H1 (cell line): ENCODE data around the gene NUBPL. TPM values are rescaled to one million over a fixed set of nuclear protein-coding genes. Genes with fewer than 3 reads are reported as not detected.

ENCODE experiments used
- CTCF ChIA-PET: fragments of 300-600 bp; sonication (Branson Sonifier 250); formaldehyde crosslinking; loops from one replicate; lab custom pipeline; 2021; ENCODE audit not compliant: partially characterized antibody; lab: Charles Lee
- POLR2A ChIA-PET: fragments of 300-600 bp; sonication (Branson Sonifier 250); formaldehyde crosslinking; loops from one replicate; lab custom pipeline; 2021; ENCODE audit warnings: inconsistent platforms; ENCODE audit not compliant: partially characterized antibody; lab: Charles Lee
- DNase-seq, 2 experiments: peaks; one replicate each; pipeline versions ENCODE4 v3.0.0 to v3.0.0-alpha.2; 2010 to 2022; ENCODE audit warnings: low spot score in 2 of 2, low read depth in 1 of 2, mixed read lengths in 1 of 2
- FAIRE-seq: peaks from 2 replicates; lab custom pipeline; 2011; peaks lifted over from hg19 to GRCh38; lab: Jason Lieb, UNC
- H2AFZ ChIP-seq: 2 replicates; pipeline ENCODE4 v1.8.1; 2012; ENCODE audit warnings: low read length, inconsistent platforms
- H2AK5ac ChIP-seq: 2 replicates; pipeline ENCODE4 v1.6.1; 2013; ENCODE audit warnings: low read depth, low read length
- H2BK120ac ChIP-seq: replicated peaks from 2 replicates; pipeline ENCODE3; 2013; ENCODE audit warnings: low read depth, low read length, inconsistent platforms
- H2BK12ac ChIP-seq: 2 replicates; pipeline ENCODE4 v1.6.1; 2013; ENCODE audit warnings: low read depth, low read length
- H2BK15ac ChIP-seq: 2 replicates; pipeline ENCODE4 v1.6.1; 2013; ENCODE audit warnings: low read length
- H2BK20ac ChIP-seq: 2 replicates; pipeline ENCODE4 v1.6.1; 2013; ENCODE audit warnings: low read length
- H2BK5ac ChIP-seq: 2 replicates; pipeline ENCODE4 v1.6.1; 2013; ENCODE audit warnings: low read depth, low read length
- H3K14ac ChIP-seq: 2 replicates; pipeline ENCODE4 v1.6.1; 2013; ENCODE audit warnings: inconsistent platforms; ENCODE audit not compliant: insufficient read length
- H3K18ac ChIP-seq: 2 replicates; pipeline ENCODE4 v1.6.1; 2013; ENCODE audit warnings: low read length; ENCODE audit errors: extremely low read depth
- H3K23ac ChIP-seq: 2 replicates; pipeline ENCODE4 v1.6.1; 2013; ENCODE audit warnings: inconsistent platforms; ENCODE audit not compliant: insufficient read length
- H3K23me2 ChIP-seq: 2 replicates; pipeline ENCODE4 v1.6.1; 2013; ENCODE audit warnings: low read depth, low read length
- H3K27ac ChIP-seq: 2 replicates; pipeline ENCODE4 v1.6.1; 2011; ENCODE audit warnings: low read depth, low read length, inconsistent platforms
- H3K27me3 ChIP-seq, 4 experiments: replicated peaks in 1 of 4; 1 replicate in 1 of 4; 2 replicates in 3 of 4; pipeline versions ENCODE4 v1.6.1 to v1.8.1; 2011 to 2013; ENCODE audit warnings: low read length in 3 of 4, mild to moderate bottlenecking in 3 of 4, inconsistent platforms in 2 of 4, mixed read lengths in 2 of 4, moderate library complexity in 1 of 4; ENCODE audit not compliant: control insufficient read depth in 3 of 4, insufficient read depth in 3 of 4; ENCODE audit errors: extremely low read depth in 1 of 4
- H3K36me3 ChIP-seq, 4 experiments: 2 replicates each; pipeline versions ENCODE4 v1.6.1 to v1.8.1; 2011 to 2013; ENCODE audit warnings: mild to moderate bottlenecking in 4 of 4, low read length in 3 of 4, moderate library complexity in 2 of 4, control low read depth in 1 of 4, inconsistent platforms in 1 of 4; ENCODE audit not compliant: insufficient read depth in 4 of 4, control insufficient read depth in 2 of 4
- H3K4ac ChIP-seq: replicated peaks from 2 replicates; pipeline ENCODE3; 2013; ENCODE audit warnings: low read length, low read depth, mixed read lengths, inconsistent platforms; ENCODE audit not compliant: insufficient read length
- H3K4me1 ChIP-seq, 4 experiments: replicated peaks in 1 of 4; 1 replicate in 1 of 4; 2 replicates in 3 of 4; pipeline versions ENCODE4 v1.6.1 to v1.8.1; 2011 to 2013; ENCODE audit warnings: low read length in 3 of 4, inconsistent platforms in 2 of 4, mixed read lengths in 1 of 4; ENCODE audit not compliant: insufficient read depth in 4 of 4, control insufficient read depth in 3 of 4
- H3K4me2 ChIP-seq, 2 experiments: 2 replicates each; pipeline versions ENCODE4 v1.6.1 to v1.8.1; 2011 to 2013; ENCODE audit warnings: low read depth in 2 of 2, low read length in 2 of 2, control low read depth in 1 of 2, inconsistent platforms in 1 of 2, mild to moderate bottlenecking in 1 of 2; ENCODE audit not compliant: insufficient read depth in 1 of 2
- H3K4me3 ChIP-seq, 4 experiments: fragments of 200-600, 300-600 bp in 1 of 4; sonication (generic), shearing (Covaris generic), sonication (Bioruptor Twin) in 1 of 4; 2 replicates each; pipeline versions ENCODE4 v1.5.1 to v1.8.1; 2011 to 2016; ENCODE audit warnings: low read length in 4 of 4, low read depth in 3 of 4, control low read depth in 2 of 4, inconsistent platforms in 2 of 4, mild to moderate bottlenecking in 2 of 4, mixed read lengths in 1 of 4, moderate library complexity in 1 of 4; ENCODE audit not compliant: insufficient read depth in 2 of 4; ENCODE audit errors: extremely low read depth in 1 of 4
- H3K56ac ChIP-seq: replicated peaks from 2 replicates; pipeline ENCODE3; 2013; ENCODE audit warnings: low read depth, mild to moderate bottlenecking, mixed read lengths, low read length, inconsistent platforms; ENCODE audit not compliant: insufficient read length
- H3K79me1 ChIP-seq: 2 replicates; pipeline ENCODE4 v1.6.1; 2013; ENCODE audit warnings: low read depth, low read length, control low read depth
- H3K79me2 ChIP-seq, 2 experiments: 2 replicates each; pipeline versions ENCODE4 v1.6.1 to v1.8.1; 2012 to 2013; ENCODE audit warnings: low read length in 2 of 2, mild to moderate bottlenecking in 2 of 2, inconsistent platforms in 1 of 2; ENCODE audit not compliant: insufficient read depth in 2 of 2, control insufficient read depth in 1 of 2
- H3K9ac ChIP-seq, 4 experiments: replicated peaks in 1 of 4; 1 replicate in 1 of 4; 2 replicates in 3 of 4; pipeline versions ENCODE4 v1.6.1 to v1.8.1; 2011 to 2013; ENCODE audit warnings: low read depth in 3 of 4, low read length in 3 of 4, control low read depth in 2 of 4, mild to moderate bottlenecking in 2 of 4, moderate library complexity in 2 of 4, inconsistent platforms in 1 of 4; ENCODE audit errors: extremely low read depth in 1 of 4
- H3K9me3 ChIP-seq, 2 experiments: 2 replicates each; pipeline versions ENCODE4 v1.6.1 to v1.8.1; 2012 to 2013; ENCODE audit warnings: mild to moderate bottlenecking in 2 of 2, moderate library complexity in 2 of 2, control low read depth in 1 of 2, inconsistent platforms in 1 of 2, low read depth in 1 of 2, low read length in 1 of 2, mixed read lengths in 1 of 2; ENCODE audit not compliant: insufficient read depth in 2 of 2
- H4K20me1 ChIP-seq, 2 experiments: replicated peaks in 1 of 2; 2 replicates each; pipeline versions ENCODE3 to v1.8.1; 2011 to 2013; ENCODE audit warnings: inconsistent platforms in 2 of 2, low read length in 2 of 2, mild to moderate bottlenecking in 1 of 2; ENCODE audit not compliant: insufficient read depth in 2 of 2, control insufficient read depth in 1 of 2
- H4K5ac ChIP-seq: 2 replicates; pipeline ENCODE4 v1.6.1; 2013; ENCODE audit warnings: low read length, low read depth, mixed read lengths, inconsistent platforms; ENCODE audit not compliant: insufficient read length
- H4K8ac ChIP-seq: 2 replicates; pipeline ENCODE4 v1.8.0; 2013; ENCODE audit warnings: mild to moderate bottlenecking, moderate library complexity, low read length, inconsistent platforms; ENCODE audit not compliant: insufficient read depth; ENCODE audit errors: extremely low read depth
- H4K91ac ChIP-seq: replicated peaks from 2 replicates; pipeline ENCODE3; 2013; ENCODE audit warnings: low read length, mixed read lengths, inconsistent platforms; ENCODE audit not compliant: insufficient read length
- EZH2 ChIP-seq: fragments of 200-600 bp; sonication (generic); IDR thresholded peaks from 2 replicates; pipeline ENCODE4 v1.7.1; 2012; ENCODE audit warnings: low read depth, mild to moderate bottlenecking, moderate library complexity, low read length, inconsistent platforms; ENCODE audit not compliant: severe bottlenecking
- GTF2F1 ChIP-seq: IDR thresholded peaks from 2 replicates; pipeline ENCODE4 v1.6.1; 2012; ENCODE audit warnings: low read depth, low read length, improper control_type of control experiment, borderline replicate concordance
- KDM1A ChIP-seq: fragments of 200-600, 300-600 bp; sonication (generic); IDR thresholded peaks from 2 replicates; pipeline ENCODE4 v1.7.1; 2016; ENCODE audit warnings: mild to moderate bottlenecking, low read length, borderline replicate concordance
- MAX ChIP-seq: IDR thresholded peaks from 2 replicates; pipeline ENCODE4 v1.6.1; 2012; ENCODE audit warnings: inconsistent platforms
- POLR2A ChIP-seq, 2 experiments: IDR thresholded peaks; 1 replicate in 1 of 2; 2 replicates in 1 of 2; pipeline ENCODE4 v1.6.1; 2011; ENCODE audit warnings: low read depth in 2 of 2, low read length in 2 of 2, mild to moderate bottlenecking in 2 of 2; ENCODE audit errors: control extremely low read depth in 1 of 2
- POU5F1 ChIP-seq: IDR thresholded peaks from 2 replicates; pipeline ENCODE4 v1.6.1; 2011; ENCODE audit warnings: low read depth, mild to moderate bottlenecking, low read length, moderate library complexity
- RFX5 ChIP-seq: IDR thresholded peaks from 2 replicates; pipeline ENCODE4 v1.6.1; 2011; ENCODE audit warnings: low read depth, low read length, improper control_type of control experiment, borderline replicate concordance
- RNF2 ChIP-seq: fragments of 200-900, 300-1000 bp; sonication (generic); IDR thresholded peaks from 2 replicates; pipeline ENCODE4 v1.7.1; 2016; ENCODE audit warnings: borderline replicate concordance, low read depth, mild to moderate bottlenecking, antibody characterized with exemption, low read length; ENCODE audit not compliant: poor library complexity, severe bottlenecking; ENCODE audit errors: missing control alignments
- SAP30 ChIP-seq: fragments of 300-600 bp; sonication (generic); IDR thresholded peaks from 2 replicates; pipeline ENCODE4 v1.7.1; 2012; ENCODE audit warnings: low read length, moderate library complexity, mild to moderate bottlenecking, inconsistent platforms; ENCODE audit not compliant: insufficient read depth, insufficient replicate concordance
- SIX5 ChIP-seq: IDR thresholded peaks from 2 replicates; pipeline ENCODE4 v1.6.1; 2011; ENCODE audit warnings: mild to moderate bottlenecking, low read depth, low read length
- SP1 ChIP-seq: IDR thresholded peaks from 2 replicates; pipeline ENCODE4 v1.6.1; 2011; ENCODE audit warnings: low read depth, low read length
- SP2 ChIP-seq: IDR thresholded peaks from 2 replicates; pipeline ENCODE4 v1.6.1; 2012; ENCODE audit warnings: mild to moderate bottlenecking, low read length, inconsistent platforms
- TEAD4 ChIP-seq: IDR thresholded peaks from 2 replicates; pipeline ENCODE4 v1.6.1; 2012; ENCODE audit warnings: low read depth, low read length, inconsistent platforms, mixed read lengths
- WGBS, 2 experiments: shearing (Covaris generic) in 1 of 2; methylation state at CpG; one replicate each; pipeline versions ENCODE4 v1.1.6 to v1.1.7; 2013 to 2015; ENCODE audit warnings: low lambda C conversion rate in 2 of 2, mixed read lengths in 2 of 2, inconsistent platforms in 1 of 2, low coverage in 1 of 2, missing lambda C conversion rate in 1 of 2; ENCODE audit not compliant: insufficient replicate concordance in 2 of 2, insufficient coverage in 1 of 2, insufficient read length in 1 of 2; ENCODE audit errors: extremely low coverage in 1 of 2, missing lambda C conversion rate in 1 of 2; 5-methylcytosine and 5-hydroxymethylcytosine counted together
- polyA plus RNA-seq, 7 experiments: library from polyadenylated mRNA; depleted of rRNA in 3 of 7; stranded (reverse) in 5 of 7; unstranded in 2 of 7; fragments of >200 nt in 5 of 7; fragments of 200-250 nt in 2 of 7; gene quantifications; 1 replicate in 5 of 7; 2 replicates in 1 of 7; 4 replicates in 1 of 7; pipeline versions ENCODE4 v1.2.1 to v1.2.3, GENCODE V29; 2011 to 2013; ENCODE audit warnings: missing spikeins in 2 of 7, mixed read lengths in 2 of 7
- total RNA-seq: library from RNA; stranded (reverse); fragmentation: NEBNext Ultra II Directional; extraction: Animal tissue kit (Norgen Biotek cat#: 25700); gene quantifications from 2 replicates; pipeline ENCODE4 v1.2.1, GENCODE V29; 2021

NUBPL gene
- total and polyA plus RNA-seq, 2 of the 8 experiments (the other 6 are each of a cell fraction or from before 2014, with no cell fraction given): 1.6 to 6.8 TPM

GRCh38 chr14:31668348-31668747 is 107.1 kb downstream of the NUBPL start:
- H3K9me3 ChIP-seq: peaks cover 8 to 10% of the 10 kb centered on the region in 2 experiments; a peak in 3 of 4 replicates
- H3K23ac ChIP-seq: no peak overlapping the region
- H3K23me2 ChIP-seq: no peaks in the 10 kb centered on the region
- H2BK15ac ChIP-seq: no peak overlapping the region
- CTCF ChIA-PET: interaction anchor here (0.5 to 0.6 kb wide), 2 partner anchors 24 to 290 kb away, joined by 4 read pairs; no protein-coding TSS in a partner anchor
- H3K36me3 ChIP-seq: no peaks in the 10 kb centered on the region
- H3K14ac ChIP-seq: no peak overlapping the region
- H3K27ac ChIP-seq: no peak overlapping the region
- no peak overlapping the region for H3K18ac ChIP-seq
- H3K9ac ChIP-seq: no peak overlapping the region
- no peak for FAIRE-seq
- no peak overlapping the region for H4K91ac ChIP-seq
- H4K5ac ChIP-seq: no peak overlapping the region
- H3K4me1 ChIP-seq: no peaks in the 10 kb centered on the region
- no peak overlapping the region for H4K8ac ChIP-seq
- POLR2A ChIA-PET: no interaction called here
- WGBS, 2 experiments: 88% methylated on average over 8 of the region's 8 CpGs; no CpG with 5 or more reads in 1 of the 2 experiments
- no peak overlapping the region for H2BK12ac ChIP-seq
- no peaks in the 10 kb centered on the region for H3K79me1 ChIP-seq
- no peak overlapping the region for H2BK20ac ChIP-seq
- H3K4me2 ChIP-seq: no peak overlapping the region
- H4K20me1 ChIP-seq: no peaks in the 10 kb centered on the region
- no peak overlapping the region for H2BK5ac ChIP-seq
- H2AFZ ChIP-seq: no peak overlapping the region
- H3K4me3 ChIP-seq: no peak overlapping the region
- no peaks in the 10 kb centered on the region for H3K79me2 ChIP-seq
- DNase-seq: no peak
- no peaks in the 10 kb centered on the region for H3K27me3 ChIP-seq
- no peak overlapping the region for H3K56ac ChIP-seq
- no peak overlapping the region for H3K4ac ChIP-seq
- H2AK5ac ChIP-seq: no peak overlapping the region
- no peak overlapping the region for H2BK120ac ChIP-seq
- TF ChIP-seq MAX (no peak), RNF2 (no peak), RFX5 (no peak), SP2 (no peak), POU5F1 (no peak), SAP30 (no peak), GTF2F1 (no peak), SIX5 (no peak), SP1 (no peak), KDM1A (no peak), EZH2 (no peak), POLR2A (IDR thresholded peaks at IDR 0.05; ENCODE audit: control extremely low read depth in 1 of 2, low read depth in 2 of 2, low read length in 2 of 2) (no peak), TEAD4 (no peak)
